Neuron (in vitro differentiated cells): Measurements from ENCODE around the gene SHANK2.

Source experiments
- H2AFZ ChIP-seq: one replicate; pipeline ENCODE4 v1.6.1; 2013; ENCODE audit warnings: low read depth, mild to moderate bottlenecking, inconsistent platforms, low read length, moderate library complexity
- H3K27me3 ChIP-seq: one replicate; pipeline ENCODE4 v1.6.1; 2013; ENCODE audit warnings: low read length; ENCODE audit not compliant: insufficient read depth
- H3K36me3 ChIP-seq: one replicate; pipeline ENCODE4 v1.6.1; 2013; ENCODE audit warnings: low read length; ENCODE audit not compliant: insufficient read depth
- H3K4me1 ChIP-seq: one replicate; pipeline ENCODE4 v1.6.1; 2013; ENCODE audit warnings: low read length; ENCODE audit not compliant: insufficient read depth
- H3K4me3 ChIP-seq: 2 replicates; pipeline ENCODE4 v1.5.1; 2013; ENCODE audit warnings: mild to moderate bottlenecking, low read length, moderate library complexity
- H3K9me3 ChIP-seq: one replicate; pipeline ENCODE4 v1.6.1; 2013; ENCODE audit warnings: low read length

Gene SHANK2

GRCh38 chr11:71283971-71284441, 31.6 kb upstream of the SHANK2 start:
- Histone ChIP-seq H2AFZ (no peak overlapping the region), H3K4me3 (no peak overlapping the region), H3K9me3 (no peaks in the 10 kb centered on the region), H3K4me1 (no peaks in the 10 kb centered on the region), H3K27me3 (peaks cover 2% of the 10 kb centered on the region), H3K36me3 (no peaks in the 10 kb centered on the region)

DNA sequence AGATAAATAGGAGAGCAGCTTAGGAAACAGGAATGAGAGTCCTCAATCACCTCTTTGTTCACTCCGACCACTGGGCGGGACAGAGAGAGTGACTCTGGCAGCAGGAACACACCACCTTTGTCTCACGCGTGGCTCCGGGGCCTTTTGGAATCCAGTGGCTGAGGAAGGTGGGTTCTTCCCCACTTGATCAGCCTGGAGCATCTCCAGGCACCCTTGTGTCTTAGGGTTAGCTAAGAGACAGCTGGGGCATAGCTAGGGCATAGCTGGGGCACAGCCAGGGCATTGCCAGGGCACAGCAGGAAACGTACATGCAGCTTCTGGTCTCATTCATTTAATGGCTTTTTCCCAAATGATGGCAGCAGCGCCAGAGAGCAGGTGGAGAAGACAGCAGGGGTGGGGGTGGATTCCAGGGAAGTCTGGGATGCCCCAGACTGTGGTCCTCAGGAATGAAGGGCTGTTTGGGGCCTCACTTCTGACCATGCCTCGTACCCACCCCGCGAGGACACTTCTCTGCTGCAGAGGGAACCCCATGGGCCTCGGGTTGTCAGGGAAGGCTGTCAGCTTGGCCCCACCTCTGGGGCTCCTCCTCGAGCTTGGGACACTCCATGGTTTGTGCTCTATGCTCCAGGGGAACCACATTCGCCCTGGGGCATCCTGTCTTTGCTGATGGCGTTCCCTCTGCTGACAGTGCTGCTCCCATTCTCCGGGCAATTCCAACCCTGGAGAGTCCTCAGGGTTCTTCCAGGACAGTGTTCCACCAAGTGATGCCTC, 30.4 kb upstream of the SHANK2 start:
- Histone ChIP-seq H2AFZ (no peak overlapping the region), H3K27me3 (peaks cover 2% of the 10 kb centered on the region)

DNA sequence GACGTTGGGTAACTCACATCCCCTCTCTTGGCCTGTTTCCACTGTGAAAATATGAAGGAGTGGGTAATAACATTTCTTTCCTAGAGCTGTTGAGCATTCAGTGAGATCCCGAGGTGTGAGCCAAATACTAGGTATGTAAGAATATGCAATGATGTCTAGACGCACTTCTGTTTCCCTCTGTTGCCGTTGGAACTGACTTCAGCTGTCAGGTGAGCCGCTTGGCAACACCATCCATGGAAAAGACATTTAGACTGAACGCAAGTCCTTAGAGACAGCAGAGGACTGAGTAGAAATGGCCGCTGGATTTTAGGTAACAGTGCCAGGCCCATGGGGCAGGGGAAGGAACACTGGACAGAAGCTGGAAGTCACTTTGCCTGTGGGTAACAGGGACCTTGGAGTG, 29.5 kb upstream of the SHANK2 start:
- H3K4me3 ChIP-seq: no peak overlapping the region

More for the DNA sequence above, 30.4 kb upstream of the SHANK2 start:
- H3K9me3 ChIP-seq: no peaks in the 10 kb centered on the region
- no peaks in the 10 kb centered on the region for H3K4me1 ChIP-seq
- no peak overlapping the region for H3K4me3 ChIP-seq
- no peaks in the 10 kb centered on the region for H3K36me3 ChIP-seq

DNA sequence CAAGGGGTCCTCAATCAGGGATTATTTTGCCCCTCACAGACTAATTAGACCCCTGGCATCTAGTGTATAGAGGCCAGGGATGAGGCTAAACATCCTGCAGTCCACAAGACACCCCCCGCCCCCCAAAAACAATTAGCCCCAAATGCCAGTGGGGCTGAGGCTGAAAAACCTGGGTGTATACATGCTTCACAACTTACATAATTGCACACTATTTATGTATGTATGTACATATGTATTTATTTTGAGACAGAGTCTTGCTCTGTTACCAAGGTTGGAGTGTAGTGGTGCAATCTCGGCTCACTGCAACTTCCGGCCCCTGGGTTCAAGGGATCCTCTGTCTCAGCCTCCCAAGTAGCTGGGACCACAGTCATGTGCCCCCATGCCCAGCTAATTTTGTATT, 28.8 kb upstream of the SHANK2 start:
- no peak overlapping the region for H3K4me3 ChIP-seq
- no peaks in the 10 kb centered on the region for H3K9me3 ChIP-seq
- H3K4me1 ChIP-seq: no peaks in the 10 kb centered on the region

More for the DNA sequence above, 29.5 kb upstream of the SHANK2 start:
- Histone ChIP-seq H3K27me3 (peaks cover 2% of the 10 kb centered on the region), H3K9me3 (no peaks in the 10 kb centered on the region), H3K36me3 (no peaks in the 10 kb centered on the region), H3K4me1 (no peaks in the 10 kb centered on the region), H2AFZ (no peak overlapping the region)

GRCh38 chr11:71279916-71280645, 27.7 kb upstream of the SHANK2 start:
- H3K9me3 ChIP-seq: no peaks in the 10 kb centered on the region
- H3K4me1 ChIP-seq: no peaks in the 10 kb centered on the region
- no peak overlapping the region for H2AFZ ChIP-seq
- no peak overlapping the region for H3K4me3 ChIP-seq
- no peaks in the 10 kb centered on the region for H3K36me3 ChIP-seq
- peaks cover 2% of the 10 kb centered on the region for H3K27me3 ChIP-seq

More for the DNA sequence above, 28.8 kb upstream of the SHANK2 start:
- Histone ChIP-seq H2AFZ (no peak overlapping the region), H3K27me3 (peaks cover 2% of the 10 kb centered on the region), H3K36me3 (no peaks in the 10 kb centered on the region)

GRCh38 chr11:71272161-71272560, 19.8 kb upstream of the SHANK2 start:
- Histone ChIP-seq H3K4me1 (no peaks in the 10 kb centered on the region), H3K27me3 (peaks cover 11% of the 10 kb centered on the region), H3K36me3 (no peaks in the 10 kb centered on the region), H3K9me3 (peaks cover 4% of the 10 kb centered on the region), H2AFZ (no peak overlapping the region), H3K4me3 (no peak overlapping the region)

GRCh38 chr11:71269603-71270511, 17.5 kb upstream of the SHANK2 start:
- Histone ChIP-seq H3K4me3 (no peak overlapping the region), H3K36me3 (no peaks in the 10 kb centered on the region), H3K27me3 (peaks cover 18% of the 10 kb centered on the region), H2AFZ (no peak overlapping the region), H3K9me3 (peaks cover 4% of the 10 kb centered on the region), H3K4me1 (no peaks in the 10 kb centered on the region)

GRCh38 chr11:71268706-71269321, 16.4 kb upstream of the SHANK2 start:
- no peak overlapping the region for H2AFZ ChIP-seq
- H3K36me3 ChIP-seq: no peaks in the 10 kb centered on the region
- H3K4me3 ChIP-seq: no peak overlapping the region
- no peaks in the 10 kb centered on the region for H3K4me1 ChIP-seq
- H3K9me3 ChIP-seq: no peaks in the 10 kb centered on the region
- peaks cover 18% of the 10 kb centered on the region for H3K27me3 ChIP-seq

DNA sequence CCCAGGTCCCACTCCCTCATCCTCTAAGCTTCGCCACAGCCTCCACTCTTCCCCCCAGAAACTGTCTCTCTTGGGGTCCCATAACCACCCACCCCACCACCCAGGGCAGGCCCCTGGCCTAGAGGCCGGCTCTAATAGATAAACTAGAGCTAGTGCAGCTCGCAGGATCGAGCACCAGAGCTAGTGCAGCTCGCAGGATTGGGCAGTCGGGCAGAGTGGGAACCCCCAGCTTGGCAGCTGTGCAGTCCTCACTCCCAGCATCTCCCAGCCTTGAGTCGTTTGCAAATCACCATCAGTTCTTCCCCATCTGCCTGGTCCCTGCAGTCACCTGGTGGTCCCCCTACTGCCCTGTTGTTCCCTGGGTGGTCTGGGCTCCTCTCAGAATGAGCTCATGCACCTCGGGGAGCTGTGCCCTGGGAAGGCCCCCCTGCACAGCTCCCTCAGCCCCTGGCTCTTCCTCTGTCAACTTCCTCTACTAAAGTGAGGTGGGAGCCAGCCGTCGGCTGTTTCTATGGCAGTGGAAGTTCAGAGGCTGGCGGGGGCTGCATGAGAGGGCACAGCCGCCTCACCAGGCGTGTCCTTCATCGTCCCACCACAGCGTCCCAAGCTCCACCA, 15.5 kb upstream of the SHANK2 start:
- Histone ChIP-seq H3K27me3 (peaks cover 18% of the 10 kb centered on the region), H2AFZ (no peak overlapping the region), H3K9me3 (no peaks in the 10 kb centered on the region), H3K4me3 (no peak overlapping the region), H3K4me1 (no peaks in the 10 kb centered on the region), H3K36me3 (no peaks in the 10 kb centered on the region)

- H3K27me3 ChIP-seq: peaks cover 18% of the 10 kb centered on the region
- H3K9me3 ChIP-seq: no peaks in the 10 kb centered on the region
- H2AFZ ChIP-seq: no peak overlapping the region
- no peaks in the 10 kb centered on the region for H3K4me1 ChIP-seq
- no peak overlapping the region for H3K4me3 ChIP-seq
- no peaks in the 10 kb centered on the region for H3K36me3 ChIP-seq
Observed at GRCh38 chr11:71266114-71266833, 13.9 kb upstream of the SHANK2 start.

GRCh38 chr11:71265559-71266092, 13.2 kb upstream of the SHANK2 start:
- H2AFZ ChIP-seq: no peak overlapping the region
- no peaks in the 10 kb centered on the region for H3K9me3 ChIP-seq
- H3K36me3 ChIP-seq: no peaks in the 10 kb centered on the region
- peaks cover 18% of the 10 kb centered on the region for H3K27me3 ChIP-seq
- H3K4me3 ChIP-seq: no peak overlapping the region
- no peaks in the 10 kb centered on the region for H3K4me1 ChIP-seq
